Activated CD8-positive, alpha-beta T cell treated with anti-CD3 and anti-CD28 coated beads for 36 hours (primary cell): ENCODE results near the gene PRKACA. TPM values are rescaled to one million over a fixed set of nuclear protein-coding genes. Genes with fewer than 3 reads are reported as not detected.

Experiments used
- ATAC-seq: fragments of 200-7000 bp; cut with Tn5 transposase; one replicate; pipeline ENCODE4 v1.10.0; 2021; ENCODE audit warnings: mild to moderate bottlenecking, moderate library complexity
- CTCF ChIA-PET: fragments of 350-600 bp; sonication (Branson Sonifier 250); formaldehyde crosslinking; loops from one replicate; lab custom pipeline; 2021; ENCODE audit warnings: antibody characterized with exemption; lab: Charles Lee
- POLR2A ChIA-PET: fragments of 350-600 bp; sonication (Branson Sonifier 250); formaldehyde crosslinking; loops from one replicate; lab custom pipeline; 2021; ENCODE audit warnings: antibody characterized with exemption; lab: Charles Lee
- DNase-seq: peaks from one replicate; pipeline ENCODE4 v3.0.0-alpha.2; 2020
- H3K27ac Mint-ChIP-seq: one replicate; pipeline ENCODE4 v1.8.0; 2021; ENCODE audit warnings: mild to moderate bottlenecking, mixed read lengths
- H3K27me3 Mint-ChIP-seq: one replicate; pipeline ENCODE4 v1.8.0; 2021; ENCODE audit warnings: mixed read lengths
- H3K36me3 Mint-ChIP-seq: one replicate; pipeline ENCODE4 v1.8.0; 2021; ENCODE audit warnings: low read depth, mixed read lengths
- H3K4me1 Mint-ChIP-seq: one replicate; pipeline ENCODE4 v1.8.0; 2021; ENCODE audit warnings: low read depth, mixed read lengths
- H3K4me3 Mint-ChIP-seq: one replicate; pipeline ENCODE4 v1.8.0; 2021; ENCODE audit warnings: mild to moderate bottlenecking, moderate library complexity, mixed read lengths
- H3K9me3 Mint-ChIP-seq: one replicate; pipeline ENCODE4 v1.8.0; 2021; ENCODE audit warnings: mixed read lengths
- CTCF ChIP-seq: fragments of 200-600 bp; IDR thresholded peaks from one replicate; pipeline ENCODE4 v1.8.0; 2022; ENCODE audit warnings: antibody characterized with exemption, mild to moderate bottlenecking
- intact Hi-C: fragments of 100-400 bp; cut with micrococcal nuclease; formaldehyde crosslinking; loops from one replicate; pipeline ENCODE4 v1.10.0; 2022
- total RNA-seq, 2 experiments: library from RNA; stranded (reverse); gene quantifications; one replicate each; pipeline ENCODE4 v1.2.3, GENCODE V29; 2021

The PRKACA gene
- total RNA-seq, 2 experiments from 2014 or later, result 61.0 to 61.5 TPM

GRCh38 chr19:14070268-14071050, 47.1 kb downstream of the PRKACA start:
- intact Hi-C loops, result no loop called here
- CTCF ChIA-PET, result interaction anchor here (1.1 to 6.4 kb wide), 14 partner anchors 11 to 278 kb away, joined by 3 to 86 read pairs (median 4); partner anchors contain the start of genes ASF1B and PALM3
- peaks cover 2% of the 10 kb centered on the region for H3K27me3 Mint-ChIP-seq
- DNase-seq (no peak), ATAC-seq (no peak)
- H3K9me3 Mint-ChIP-seq, result no peaks in the 10 kb centered on the region
- no peak overlapping the region for H3K4me3 Mint-ChIP-seq
- peaks cover 11% of the 10 kb centered on the region for H3K4me1 Mint-ChIP-seq
- POLR2A ChIA-PET, result interaction anchor here (1.2 to 2.0 kb wide), 6 partner anchors 10 to 85 kb away, joined by 3 to 7 read pairs (median 3); no protein-coding TSS in a partner anchor
- no peak for TF ChIP-seq CTCF
- no peaks in the 10 kb centered on the region for H3K36me3 Mint-ChIP-seq
- no peak overlapping the region for H3K27ac Mint-ChIP-seq

GRCh38 chr19:14066134-14066533, 51.4 kb downstream of the PRKACA start:
- Mint-ChIP-seq H3K36me3 (no peaks in the 10 kb centered on the region), H3K27me3 (peaks cover 6% of the 10 kb centered on the region), H3K4me1 (no peaks in the 10 kb centered on the region), H3K27ac (no peak overlapping the region), H3K9me3 (no peaks in the 10 kb centered on the region), H3K4me3 (no peak overlapping the region)
- POLR2A ChIA-PET, result no interaction called here
- DNase-seq (no peak), ATAC-seq (no peak)
- CTCF ChIA-PET, result no interaction called here
- TF ChIP-seq CTCF, result no peak
- intact Hi-C loops, result no loop called here

- H3K9me3 Mint-ChIP-seq, result no peaks in the 10 kb centered on the region
- no peak for DNase-seq
- no peak overlapping the region for H3K4me3 Mint-ChIP-seq
- H3K4me1 Mint-ChIP-seq, result peaks cover 8% of the 10 kb centered on the region
- no peaks in the 10 kb centered on the region for H3K36me3 Mint-ChIP-seq
- POLR2A ChIA-PET, result no interaction called here
- intact Hi-C loops, result no loop called here
- no peak for ATAC-seq
- H3K27me3 Mint-ChIP-seq, result peaks cover 28% of the 10 kb centered on the region
- no peak overlapping the region for H3K27ac Mint-ChIP-seq
- TF ChIP-seq CTCF, result no peak
- CTCF ChIA-PET, result no interaction called here
Measured at GRCh38 chr19:14063105-14063504, 54.5 kb downstream of the PRKACA start.

- ATAC-seq (no peak), DNase-seq (no peak)
- Mint-ChIP-seq H3K4me3 (no peak overlapping the region), H3K9me3 (no peaks in the 10 kb centered on the region), H3K36me3 (no peaks in the 10 kb centered on the region), H3K4me1 (peaks cover 14% of the 10 kb centered on the region), H3K27ac (no peak overlapping the region), H3K27me3 (peaks cover 34% of the 10 kb centered on the region)
- no peak for TF ChIP-seq CTCF
- ChIA-PET POLR2A (no interaction called here), CTCF (no interaction called here)
- intact Hi-C loops, result no loop called here
Measured at GRCh38 chr19:14062558-14062855, 55.1 kb downstream of the PRKACA start.

GRCh38 chr19:14061751-14062557, 55.6 kb downstream of the PRKACA start, which contains the start of gene PALM3:
PALM3 (minus strand) TSS chr19:14062076; CDS start chr19:14061980, 96 bp downstream.
- peaks cover 15% of the 10 kb centered on the region for H3K4me1 Mint-ChIP-seq
- no peak for TF ChIP-seq CTCF
- H3K27me3 Mint-ChIP-seq, result peaks cover 34% of the 10 kb centered on the region
- DNase-seq (no peak), ATAC-seq (no peak)
- H3K4me3 Mint-ChIP-seq, result no peak within 1 kb of the TSS
- H3K36me3 Mint-ChIP-seq, result no peaks in the 10 kb centered on the region
- H3K9me3 Mint-ChIP-seq, result no peaks in the 10 kb centered on the region
- intact Hi-C loops, result no loop called here
- POLR2A ChIA-PET, result no interaction called here
- CTCF ChIA-PET, result interaction anchor here (3.9 to 7.0 kb wide), 3 partner anchors 10 to 15 kb away, joined by 24 to 86 read pairs (median 69); partner anchors contain the start of gene MISP3
- no peak within 1 kb of the TSS for H3K27ac Mint-ChIP-seq
